HepG2 (cell line): Measurements from ENCODE around the gene NDUFA5. TPM values are rescaled to one million over a fixed set of nuclear protein-coding genes. Genes with fewer than 3 reads are reported as not detected.

Source experiments
- EED ChIP-seq: sonication (generic); formaldehyde crosslinking; IDR thresholded peaks from 2 replicates; pipeline ENCODE4 v1.5.0; 2020; ENCODE audit warnings: mild to moderate bottlenecking, missing genetic modification reagents
- NFE2L1 ChIP-seq: sonication (generic); formaldehyde crosslinking; IDR thresholded peaks from 2 replicates; pipeline ENCODE4 v1.4.0; 2020; ENCODE audit warnings: missing genetic modification reagents, mild to moderate bottlenecking, borderline replicate concordance
- NFYB ChIP-seq: sonication (generic); formaldehyde crosslinking; IDR thresholded peaks from 2 replicates; pipeline ENCODE4 v1.4.0; 2020; ENCODE audit warnings: missing genetic modification reagents
- PHF20 ChIP-seq: sonication (generic); formaldehyde crosslinking; IDR thresholded peaks from 2 replicates; pipeline ENCODE4 v1.5.0; 2020; ENCODE audit warnings: mild to moderate bottlenecking, missing genetic modification reagents
- RARG ChIP-seq: sonication (generic); formaldehyde crosslinking; IDR thresholded peaks from 2 replicates; pipeline ENCODE4 v1.4.0; 2020; ENCODE audit warnings: low read depth, mild to moderate bottlenecking, missing genetic modification reagents
- RFX1 ChIP-seq: fragments of 450-650 bp; IDR thresholded peaks from 2 replicates; pipeline ENCODE4 v1.6.1; 2017
- SAP130 ChIP-seq: IDR thresholded peaks from 2 replicates; pipeline ENCODE4 v1.6.1; 2016; ENCODE audit warnings: low read depth
- TSC22D2 ChIP-seq: sonication (generic); formaldehyde crosslinking; IDR thresholded peaks from 2 replicates; pipeline ENCODE4 v1.5.1; 2020; ENCODE audit warnings: missing genetic modification reagents, mild to moderate bottlenecking, borderline replicate concordance
- XRCC5 ChIP-seq: fragments of 200-400 bp; formaldehyde crosslinking; optimal IDR thresholded peaks from 2 replicates; pipeline ENCODE3; 2017; ENCODE audit warnings: mild to moderate bottlenecking, low read length
- ZNF10 ChIP-seq: sonication (generic); formaldehyde crosslinking; IDR thresholded peaks from 2 replicates; pipeline ENCODE4 v1.4.0; 2020; ENCODE audit warnings: mild to moderate bottlenecking, low read depth, missing genetic modification reagents, borderline replicate concordance
- polyA plus RNA-seq, 8 experiments: library from polyadenylated mRNA; depleted of rRNA in 3 of 8; stranded (reverse) in 7 of 8; unstranded in 1 of 8; fragments of >200 nt; fragmentation: Illumina TruSeq in 4 of 8; extraction: Trizol in 4 of 8; gene quantifications; 2 replicates each; pipeline versions ENCODE4 v1.2.1 to v1.2.3, GENCODE V29; 2011 to 2016; ENCODE audit warnings: low read depth in 4 of 8, missing spikeins in 1 of 8, mixed read lengths in 1 of 8; ENCODE audit not compliant: insufficient read depth in 1 of 8
- total RNA-seq, 5 experiments: library from RNA; depleted of rRNA; stranded (reverse); fragments of >200 nt; fragmentation: Illumina TruSeq; extraction: Trizol; gene quantifications; 2 replicates each; pipeline ENCODE4 v1.2.3, GENCODE V29; 2016; ENCODE audit warnings: low read depth in 1 of 5
- TF ChIP-seq, protein P1 (sequence below): sonication (generic); formaldehyde crosslinking; IDR thresholded peaks from 2 replicates; pipeline ENCODE4 v1.4.0; 2020; ENCODE audit warnings: missing genetic modification reagents, mild to moderate bottlenecking, borderline replicate concordance
- TF ChIP-seq, protein P2 (sequence below): sonication (generic); formaldehyde crosslinking; IDR thresholded peaks from 2 replicates; pipeline ENCODE4 v1.4.0; 2020; ENCODE audit warnings: missing genetic modification reagents, borderline replicate concordance
- TF ChIP-seq, protein P3 (sequence below): IDR thresholded peaks from 2 replicates; pipeline ENCODE4 v1.6.1; 2016; ENCODE audit warnings: low read depth, control low read depth
- TF ChIP-seq, protein P4 (sequence below): sonication (generic); formaldehyde crosslinking; IDR thresholded peaks from 2 replicates; pipeline ENCODE4 v1.4.0; 2020; ENCODE audit warnings: missing genetic modification reagents; ENCODE audit errors: not compliant biosample characterization
- TF ChIP-seq, protein P5 (sequence below): sonication (generic); formaldehyde crosslinking; IDR thresholded peaks from 2 replicates; pipeline ENCODE4 v1.9.0; 2022; ENCODE audit warnings: low read depth, missing genetic modification reagents
- TF ChIP-seq, protein P6 (sequence below): sonication (generic); formaldehyde crosslinking; IDR thresholded peaks from 2 replicates; pipeline ENCODE4 v1.5.1; 2020; ENCODE audit warnings: missing genetic modification reagents, mild to moderate bottlenecking, borderline replicate concordance

The NDUFA5 gene
- total and polyA plus RNA-seq, 2 of the 13 experiments (the other 11 are each of a cell fraction or from before 2014, with no cell fraction given): 16.9 to 55.9 TPM

DNA sequence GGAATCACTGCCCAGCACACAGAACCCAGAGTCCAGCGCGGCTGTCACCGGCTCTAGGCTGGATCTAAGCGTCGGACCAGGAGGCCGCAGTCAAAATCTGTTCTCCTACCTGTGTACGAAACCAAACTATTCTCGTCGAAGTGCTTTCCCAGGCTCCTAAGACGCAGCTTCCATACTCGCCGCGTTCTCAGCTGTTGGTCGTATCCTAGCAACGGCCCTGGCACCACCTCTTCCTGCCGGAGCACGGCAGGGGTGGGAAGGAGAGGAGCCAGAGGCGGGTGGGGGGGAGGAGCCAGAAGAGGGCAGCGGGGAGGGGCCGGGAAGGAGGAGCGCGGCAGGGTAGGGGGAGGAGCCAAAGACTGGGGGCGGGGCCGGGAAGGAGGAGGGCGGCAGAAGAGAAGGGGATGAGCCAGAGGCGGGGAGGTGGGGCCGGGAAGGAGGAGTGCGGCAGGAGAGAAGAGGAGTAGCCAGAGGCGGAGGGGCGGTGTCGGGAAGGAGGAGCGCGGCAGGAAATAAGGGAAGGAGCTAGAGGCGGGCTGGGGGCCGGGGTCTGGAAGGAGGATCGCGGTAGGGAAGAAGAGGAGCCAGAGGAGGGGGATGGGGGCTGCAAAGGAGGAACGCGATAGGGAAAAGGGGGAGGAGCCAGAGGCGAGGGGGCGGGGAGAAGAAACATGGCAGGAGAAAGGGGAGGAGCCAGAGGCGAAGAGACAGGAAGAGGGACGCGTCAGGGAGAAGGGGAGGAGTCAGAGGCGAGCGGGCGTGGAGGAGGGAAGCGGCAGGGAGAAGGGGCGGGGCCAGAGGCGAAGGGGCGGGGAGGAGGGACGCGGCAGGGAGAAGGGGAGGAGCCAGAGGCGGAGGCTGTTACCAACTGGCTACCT lies 23.0 kb downstream of the NDUFA5 start, which contains the start of gene IQUB (continued):
- TF ChIP-seq, protein P1, sequence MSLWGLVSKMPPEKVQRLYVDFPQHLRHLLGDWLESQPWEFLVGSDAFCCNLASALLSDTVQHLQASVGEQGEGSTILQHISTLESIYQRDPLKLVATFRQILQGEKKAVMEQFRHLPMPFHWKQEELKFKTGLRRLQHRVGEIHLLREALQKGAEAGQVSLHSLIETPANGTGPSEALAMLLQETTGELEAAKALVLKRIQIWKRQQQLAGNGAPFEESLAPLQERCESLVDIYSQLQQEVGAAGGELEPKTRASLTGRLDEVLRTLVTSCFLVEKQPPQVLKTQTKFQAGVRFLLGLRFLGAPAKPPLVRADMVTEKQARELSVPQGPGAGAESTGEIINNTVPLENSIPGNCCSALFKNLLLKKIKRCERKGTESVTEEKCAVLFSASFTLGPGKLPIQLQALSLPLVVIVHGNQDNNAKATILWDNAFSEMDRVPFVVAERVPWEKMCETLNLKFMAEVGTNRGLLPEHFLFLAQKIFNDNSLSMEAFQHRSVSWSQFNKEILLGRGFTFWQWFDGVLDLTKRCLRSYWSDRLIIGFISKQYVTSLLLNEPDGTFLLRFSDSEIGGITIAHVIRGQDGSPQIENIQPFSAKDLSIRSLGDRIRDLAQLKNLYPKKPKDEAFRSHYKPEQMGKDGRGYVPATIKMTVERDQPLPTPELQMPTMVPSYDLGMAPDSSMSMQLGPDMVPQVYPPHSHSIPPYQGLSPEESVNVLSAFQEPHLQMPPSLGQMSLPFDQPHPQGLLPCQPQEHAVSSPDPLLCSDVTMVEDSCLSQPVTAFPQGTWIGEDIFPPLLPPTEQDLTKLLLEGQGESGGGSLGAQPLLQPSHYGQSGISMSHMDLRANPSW: no peak
- TF ChIP-seq NFE2L1 (CRISPR knock-in tag): no peak
- peak; percentile 68 for TF ChIP-seq RFX1
- TF ChIP-seq TSC22D2 (CRISPR knock-in tag): no peak
- TF ChIP-seq XRCC5: peak; percentile 14
- TF ChIP-seq NFYB (CRISPR knock-in tag): no peak
- 0 out of 2 replicates have a peak, but pooled peaks have one; percentile 55 for TF ChIP-seq EED
- TF ChIP-seq, protein P2, sequence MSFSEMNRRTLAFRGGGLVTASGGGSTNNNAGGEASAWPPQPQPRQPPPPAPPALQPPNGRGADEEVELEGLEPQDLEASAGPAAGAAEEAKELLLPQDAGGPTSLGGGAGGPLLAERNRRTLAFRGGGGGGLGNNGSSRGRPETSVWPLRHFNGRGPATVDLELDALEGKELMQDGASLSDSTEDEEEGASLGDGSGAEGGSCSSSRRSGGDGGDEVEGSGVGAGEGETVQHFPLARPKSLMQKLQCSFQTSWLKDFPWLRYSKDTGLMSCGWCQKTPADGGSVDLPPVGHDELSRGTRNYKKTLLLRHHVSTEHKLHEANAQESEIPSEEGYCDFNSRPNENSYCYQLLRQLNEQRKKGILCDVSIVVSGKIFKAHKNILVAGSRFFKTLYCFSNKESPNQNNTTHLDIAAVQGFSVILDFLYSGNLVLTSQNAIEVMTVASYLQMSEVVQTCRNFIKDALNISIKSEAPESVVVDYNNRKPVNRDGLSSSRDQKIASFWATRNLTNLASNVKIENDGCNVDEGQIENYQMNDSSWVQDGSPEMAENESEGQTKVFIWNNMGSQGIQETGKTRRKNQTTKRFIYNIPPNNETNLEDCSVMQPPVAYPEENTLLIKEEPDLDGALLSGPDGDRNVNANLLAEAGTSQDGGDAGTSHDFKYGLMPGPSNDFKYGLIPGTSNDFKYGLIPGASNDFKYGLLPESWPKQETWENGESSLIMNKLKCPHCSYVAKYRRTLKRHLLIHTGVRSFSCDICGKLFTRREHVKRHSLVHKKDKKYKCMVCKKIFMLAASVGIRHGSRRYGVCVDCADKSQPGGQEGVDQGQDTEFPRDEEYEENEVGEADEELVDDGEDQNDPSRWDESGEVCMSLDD (CRISPR knock-in tag): no peak
- TF ChIP-seq SAP130 (CRISPR knock-in tag): peak; percentile 89
- TF ChIP-seq, protein P3, sequence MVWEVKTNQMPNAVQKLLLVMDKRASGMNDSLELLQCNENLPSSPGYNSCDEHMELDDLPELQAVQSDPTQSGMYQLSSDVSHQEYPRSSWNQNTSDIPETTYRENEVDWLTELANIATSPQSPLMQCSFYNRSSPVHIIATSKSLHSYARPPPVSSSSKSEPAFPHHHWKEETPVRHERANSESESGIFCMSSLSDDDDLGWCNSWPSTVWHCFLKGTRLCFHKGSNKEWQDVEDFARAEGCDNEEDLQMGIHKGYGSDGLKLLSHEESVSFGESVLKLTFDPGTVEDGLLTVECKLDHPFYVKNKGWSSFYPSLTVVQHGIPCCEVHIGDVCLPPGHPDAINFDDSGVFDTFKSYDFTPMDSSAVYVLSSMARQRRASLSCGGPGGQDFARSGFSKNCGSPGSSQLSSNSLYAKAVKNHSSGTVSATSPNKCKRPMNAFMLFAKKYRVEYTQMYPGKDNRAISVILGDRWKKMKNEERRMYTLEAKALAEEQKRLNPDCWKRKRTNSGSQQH (CRISPR knock-in tag): 0 out of 2 replicates have a peak, but pooled peaks have one; percentile 18
- no peak for TF ChIP-seq ZNF10 (CRISPR knock-in tag)
- TF ChIP-seq PHF20 (CRISPR knock-in tag): no peak
- TF ChIP-seq, protein P4, sequence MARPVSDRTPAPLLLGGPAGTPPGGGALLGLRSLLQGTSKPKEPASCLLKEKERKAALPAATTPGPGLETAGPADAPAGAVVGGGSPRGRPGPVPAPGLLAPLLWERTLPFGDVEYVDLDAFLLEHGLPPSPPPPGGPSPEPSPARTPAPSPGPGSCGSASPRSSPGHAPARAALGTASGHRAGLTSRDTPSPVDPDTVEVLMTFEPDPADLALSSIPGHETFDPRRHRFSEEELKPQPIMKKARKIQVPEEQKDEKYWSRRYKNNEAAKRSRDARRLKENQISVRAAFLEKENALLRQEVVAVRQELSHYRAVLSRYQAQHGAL (CRISPR knock-in tag): no peak
- no peak for TF ChIP-seq RARG (CRISPR knock-in tag)
- TF ChIP-seq, protein P5, sequence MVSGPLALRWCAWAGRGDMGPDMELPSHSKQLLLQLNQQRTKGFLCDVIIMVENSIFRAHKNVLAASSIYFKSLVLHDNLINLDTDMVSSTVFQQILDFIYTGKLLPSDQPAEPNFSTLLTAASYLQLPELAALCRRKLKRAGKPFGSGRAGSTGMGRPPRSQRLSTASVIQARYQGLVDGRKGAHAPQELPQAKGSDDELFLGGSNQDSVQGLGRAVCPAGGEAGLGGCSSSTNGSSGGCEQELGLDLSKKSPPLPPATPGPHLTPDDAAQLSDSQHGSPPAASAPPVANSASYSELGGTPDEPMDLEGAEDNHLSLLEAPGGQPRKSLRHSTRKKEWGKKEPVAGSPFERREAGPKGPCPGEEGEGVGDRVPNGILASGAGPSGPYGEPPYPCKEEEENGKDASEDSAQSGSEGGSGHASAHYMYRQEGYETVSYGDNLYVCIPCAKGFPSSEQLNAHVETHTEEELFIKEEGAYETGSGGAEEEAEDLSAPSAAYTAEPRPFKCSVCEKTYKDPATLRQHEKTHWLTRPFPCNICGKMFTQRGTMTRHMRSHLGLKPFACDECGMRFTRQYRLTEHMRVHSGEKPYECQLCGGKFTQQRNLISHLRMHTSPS: no peak
- TF ChIP-seq, protein P6, sequence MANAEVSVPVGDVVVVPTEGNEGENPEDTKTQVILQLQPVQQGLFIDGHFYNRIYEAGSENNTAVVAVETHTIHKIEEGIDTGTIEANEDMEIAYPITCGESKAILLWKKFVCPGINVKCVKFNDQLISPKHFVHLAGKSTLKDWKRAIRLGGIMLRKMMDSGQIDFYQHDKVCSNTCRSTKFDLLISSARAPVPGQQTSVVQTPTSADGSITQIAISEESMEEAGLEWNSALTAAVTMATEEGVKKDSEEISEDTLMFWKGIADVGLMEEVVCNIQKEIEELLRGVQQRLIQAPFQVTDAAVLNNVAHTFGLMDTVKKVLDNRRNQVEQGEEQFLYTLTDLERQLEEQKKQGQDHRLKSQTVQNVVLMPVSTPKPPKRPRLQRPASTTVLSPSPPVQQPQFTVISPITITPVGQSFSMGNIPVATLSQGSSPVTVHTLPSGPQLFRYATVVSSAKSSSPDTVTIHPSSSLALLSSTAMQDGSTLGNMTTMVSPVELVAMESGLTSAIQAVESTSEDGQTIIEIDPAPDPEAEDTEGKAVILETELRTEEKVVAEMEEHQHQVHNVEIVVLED (CRISPR knock-in tag): no peak
